AG09309 (cell line): ENCODE measurements around the gene ITGA2.

Experiments used
- DNase-seq: peaks from one replicate; pipeline ENCODE4 v3.0.0-alpha.2; 2010; ENCODE audit warnings: low read depth
- H3K4me3 ChIP-seq: 2 replicates; pipeline ENCODE4 v1.5.1; 2011; ENCODE audit warnings: mild to moderate bottlenecking, low read depth, low read length, moderate library complexity; ENCODE audit not compliant: control insufficient read depth
- TF ChIP-seq, protein P1 (sequence below): IDR thresholded peaks from 2 replicates; pipeline ENCODE4 v1.5.1; 2011; ENCODE audit warnings: mild to moderate bottlenecking, low read depth, low read length, inconsistent platforms; ENCODE audit not compliant: insufficient read depth, control insufficient read depth; ENCODE audit errors: missing control alignments

ITGA2 gene

DNA sequence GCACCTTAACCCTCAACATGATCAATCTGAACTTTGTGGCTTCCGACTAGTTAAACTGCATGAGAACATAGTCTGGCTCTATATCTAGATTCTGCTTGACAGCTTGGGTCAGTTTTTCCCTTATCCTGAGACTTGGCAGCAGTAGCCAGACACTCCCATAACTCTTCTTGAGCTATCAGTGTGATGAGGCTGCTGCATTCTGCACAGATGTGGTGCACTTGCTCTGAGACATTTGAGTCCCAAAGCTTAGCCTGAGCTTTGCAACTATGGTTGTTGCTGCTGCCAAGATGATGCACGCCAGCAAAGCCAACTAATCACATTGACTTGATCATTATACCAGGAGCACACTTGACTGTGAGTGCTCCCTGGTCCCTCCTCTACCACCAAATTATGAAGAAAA lies 84.2 kb downstream of the ITGA2 start:
- TF ChIP-seq, protein P1, sequence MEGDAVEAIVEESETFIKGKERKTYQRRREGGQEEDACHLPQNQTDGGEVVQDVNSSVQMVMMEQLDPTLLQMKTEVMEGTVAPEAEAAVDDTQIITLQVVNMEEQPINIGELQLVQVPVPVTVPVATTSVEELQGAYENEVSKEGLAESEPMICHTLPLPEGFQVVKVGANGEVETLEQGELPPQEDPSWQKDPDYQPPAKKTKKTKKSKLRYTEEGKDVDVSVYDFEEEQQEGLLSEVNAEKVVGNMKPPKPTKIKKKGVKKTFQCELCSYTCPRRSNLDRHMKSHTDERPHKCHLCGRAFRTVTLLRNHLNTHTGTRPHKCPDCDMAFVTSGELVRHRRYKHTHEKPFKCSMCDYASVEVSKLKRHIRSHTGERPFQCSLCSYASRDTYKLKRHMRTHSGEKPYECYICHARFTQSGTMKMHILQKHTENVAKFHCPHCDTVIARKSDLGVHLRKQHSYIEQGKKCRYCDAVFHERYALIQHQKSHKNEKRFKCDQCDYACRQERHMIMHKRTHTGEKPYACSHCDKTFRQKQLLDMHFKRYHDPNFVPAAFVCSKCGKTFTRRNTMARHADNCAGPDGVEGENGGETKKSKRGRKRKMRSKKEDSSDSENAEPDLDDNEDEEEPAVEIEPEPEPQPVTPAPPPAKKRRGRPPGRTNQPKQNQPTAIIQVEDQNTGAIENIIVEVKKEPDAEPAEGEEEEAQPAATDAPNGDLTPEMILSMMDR: no peak
- no peak for DNase-seq
- H3K4me3 ChIP-seq: no peak overlapping the region

DNA sequence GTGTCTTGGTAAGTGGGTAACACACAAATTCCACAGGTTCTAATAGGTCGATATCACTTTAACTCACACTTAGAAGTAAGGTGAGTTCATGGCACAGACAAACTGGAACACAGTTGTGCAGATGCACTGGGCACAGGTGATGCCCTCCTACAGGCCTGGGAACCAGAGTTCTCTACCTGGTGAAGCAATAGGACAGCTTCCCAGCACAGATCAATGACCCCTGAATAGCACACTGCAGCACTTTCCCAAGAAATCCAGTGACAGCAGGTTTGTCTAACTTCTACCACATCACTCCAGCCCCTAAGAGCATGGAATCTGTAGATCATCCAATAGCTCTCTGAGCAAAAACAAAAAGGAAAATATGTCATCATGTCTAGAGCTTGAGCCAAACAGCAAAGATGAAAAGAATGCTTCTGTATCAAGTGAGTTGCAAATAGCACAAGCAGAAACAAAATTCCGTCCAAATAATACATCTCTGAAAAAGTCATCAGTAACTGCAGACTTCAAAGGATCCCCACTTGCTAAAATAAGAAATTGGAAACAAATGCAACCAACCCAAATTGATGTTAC lies 86.9 kb downstream of the ITGA2 start:
- TF ChIP-seq, protein P1: no peak
- DNase-seq: no peak
- H3K4me3 ChIP-seq: no peak overlapping the region

DNA sequence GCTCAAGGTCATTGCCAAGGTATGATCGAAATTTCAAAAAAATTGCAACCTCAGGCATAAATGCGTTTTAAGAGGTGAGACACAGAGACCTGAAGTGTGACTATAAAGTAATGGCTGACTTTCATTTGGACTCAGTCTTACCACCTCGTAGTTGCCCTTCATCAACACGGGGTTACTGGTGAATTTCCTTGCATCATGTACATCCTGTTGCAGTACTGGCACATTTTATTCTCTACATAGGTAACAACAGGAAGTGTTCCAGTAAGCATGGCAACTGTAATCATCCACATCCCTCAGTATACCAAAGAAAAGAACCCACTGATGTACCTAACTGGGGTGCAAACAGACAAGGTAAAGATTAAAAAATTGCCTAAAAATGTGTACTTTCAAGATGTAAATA lies 91.1 kb downstream of the ITGA2 start:
- H3K4me3 ChIP-seq: no peak overlapping the region
- DNase-seq: no peak

DNA sequence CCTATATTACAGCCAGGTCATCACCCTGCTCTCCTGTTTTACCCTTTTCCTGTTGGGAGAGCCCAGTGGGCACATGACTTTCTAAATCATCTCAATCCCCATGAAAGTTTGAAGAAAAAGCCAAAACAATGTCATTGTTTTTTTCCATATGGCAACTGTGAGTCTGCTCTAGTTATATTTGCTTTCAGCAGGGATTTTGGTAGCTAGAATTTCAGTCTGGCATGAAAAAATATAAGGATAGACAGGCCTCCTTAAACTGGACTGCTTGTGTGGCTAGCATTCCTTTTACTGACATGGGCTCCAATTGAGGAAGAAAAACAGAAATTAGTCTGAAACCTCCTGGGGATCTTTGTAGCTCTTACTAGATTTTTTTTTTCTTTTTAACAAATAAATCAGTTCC lies 94.8 kb downstream of the ITGA2 start:
- no peak overlapping the region for H3K4me3 ChIP-seq
- DNase-seq: no peak
- TF ChIP-seq, protein P1: no peak

More for the DNA sequence above, 91.1 kb downstream of the ITGA2 start:
- TF ChIP-seq, protein P1: no peak

DNA sequence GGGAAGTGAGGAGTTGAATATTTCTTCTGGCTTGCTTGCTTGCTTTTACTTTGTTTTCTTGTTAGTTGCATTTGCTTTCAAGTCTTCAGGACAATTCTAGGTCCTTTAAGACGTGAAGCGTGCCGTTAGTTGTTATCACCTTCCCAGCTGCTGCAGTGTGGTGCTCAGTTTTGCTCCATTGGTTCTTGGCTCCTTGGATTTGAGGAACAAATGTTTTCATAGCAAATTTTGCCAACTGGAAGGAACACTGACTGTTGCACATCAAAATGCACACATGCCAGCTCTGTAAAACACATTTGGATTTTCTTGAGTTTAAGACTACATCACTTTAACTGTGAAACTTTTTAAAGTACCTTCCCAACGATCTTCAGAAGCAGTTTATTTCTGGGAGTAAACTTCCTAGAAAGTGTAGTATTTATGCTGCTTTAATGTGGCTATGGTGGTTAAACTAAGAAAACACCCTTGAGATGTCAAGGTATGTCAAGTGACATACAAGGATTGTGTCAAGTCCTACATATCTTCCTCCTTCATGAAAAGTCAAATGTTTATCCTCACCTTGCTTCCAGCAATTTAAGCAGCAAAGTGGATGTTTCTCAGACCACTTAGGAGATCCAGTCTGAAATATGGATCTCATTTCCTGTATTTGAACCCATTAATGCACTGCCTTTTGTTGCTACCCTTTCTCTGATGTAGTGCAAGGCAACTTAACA lies 95.5 kb downstream of the ITGA2 start:
- H3K4me3 ChIP-seq: no peak overlapping the region
- DNase-seq: no peak
- TF ChIP-seq, protein P1: no peak

DNA sequence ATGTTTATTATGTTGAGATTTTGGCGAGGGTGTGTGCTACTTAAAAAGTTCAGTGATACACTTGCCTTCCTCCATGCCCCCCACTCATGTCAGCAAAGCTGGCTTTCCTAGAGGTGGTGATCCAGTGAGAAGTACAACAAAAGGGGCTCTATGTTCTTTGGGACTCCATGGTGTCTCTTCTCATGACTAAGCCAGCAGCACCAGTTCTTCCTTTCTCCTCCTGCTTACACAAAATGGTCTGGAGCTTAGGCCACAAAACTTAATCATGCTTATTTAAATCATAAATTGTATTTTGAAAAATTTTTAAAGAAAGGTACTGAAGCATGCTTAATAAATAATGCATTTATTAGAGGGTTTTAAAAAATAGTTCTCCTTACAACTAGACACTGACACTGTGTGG lies 98.0 kb downstream of the ITGA2 start:
- H3K4me3 ChIP-seq: no peak overlapping the region
- DNase-seq: no peak
- TF ChIP-seq, protein P1: no peak
